PFSK-1 (cell line): ENCODE results near the gene MKNK1.

Experiments used
- REST ChIP-seq, 2 experiments: IDR thresholded peaks; 2 replicates each; pipeline versions ENCODE4 v1.6.1 to v1.8.0; 2011 to 2012; ENCODE audit warnings: low read depth in 2 of 2, low read length in 2 of 2, control low read depth in 1 of 2, inconsistent platforms in 1 of 2, mild to moderate bottlenecking in 1 of 2, moderate library complexity in 1 of 2; ENCODE audit not compliant: insufficient read depth in 1 of 2
- SIN3A ChIP-seq: IDR thresholded peaks from 2 replicates; pipeline ENCODE4 v1.6.1; 2012; ENCODE audit warnings: mild to moderate bottlenecking, low read length, moderate library complexity, borderline replicate concordance; ENCODE audit not compliant: insufficient read depth

- TF ChIP-seq REST (IDR thresholded peaks at IDR 0.05; ENCODE audit: insufficient read depth in 1 of 2, low read depth in 2 of 2, low read length in 2 of 2) = no peak
- no peak for TF ChIP-seq SIN3A
Measured at GRCh38 chr1:46575778-46576177, 28.3 kb downstream of the MKNK1 start.
